K562 (cell line): ENCODE data around the gene TNFSF9. TPM values are rescaled to one million over a fixed set of nuclear protein-coding genes. Genes with fewer than 3 reads are reported as not detected.

ENCODE experiments used
- polyA plus RNA-seq, 8 experiments: library from polyadenylated mRNA; depleted of rRNA in 4 of 8; stranded (reverse) in 5 of 8; unstranded in 3 of 8; fragments of >200 nt; fragmentation: Nextera tagmentation in 2 of 8; fragmentation: Illumina TruSeq in 1 of 8; extraction: Ambion mirVana in 2 of 8; extraction: Trizol in 1 of 8; gene quantifications; 2 replicates each; pipeline versions ENCODE4 v1.2.1 to v1.2.3, GENCODE V29; 2011 to 2014; ENCODE audit warnings: inconsistent platforms in 1 of 8, missing spikeins in 1 of 8
- small RNA-seq: library from RNA; depleted of rRNA; stranded (forward); fragments of <200 nt; gene quantifications from one replicate; pipeline ENCODE3, GENCODE V24; 2014
- total RNA-seq, 7 experiments: library from RNA; depleted of rRNA in 6 of 7; stranded (reverse); fragments of >200 nt in 6 of 7; fragmentation: Illumina TruSeq in 2 of 7; extraction: Trizol in 2 of 7; gene quantifications; 2 replicates each; pipeline versions ENCODE4 v1.2.1 to v1.2.3, GENCODE V29; 2011 to 2021; ENCODE audit warnings: low replicate concordance in 1 of 7

TNFSF9 gene
- total and polyA plus RNA-seq, 9 of the 15 experiments (the other 6 are each of a cell fraction or from before 2014, with no cell fraction given): 1.4 to 17.9 (median 6.5) TPM

Small RNA genes within 50 kb of the gene (small RNA-seq; reads per million reads assigned to genes)
- gene AC010503.2 (not detected), gene RF00019 (not detected)

Other genes with a start within 250 kb of the TNFSF9 start
Only the 7 nearest of the 18 such genes appear.
- 183 and 227 TPM in 2 replicates for gene KHSRP, start 106.2 kb upstream of the TNFSF9 start, total RNA-seq (2014; rRNA removed)
- 94.5 and 97.2 TPM in 2 replicates for gene KHSRP, start 106.2 kb upstream of the TNFSF9 start, total RNA-seq (2014; rRNA removed; fragmentation: Illumina TruSeq; extraction: Trizol)
- gene KHSRP, start 106.2 kb upstream of the TNFSF9 start, total RNA-seq (2015; rRNA removed; fragmentation: Illumina TruSeq; extraction: Trizol): 139 and 150 TPM in 2 replicates
- 519 and 564 TPM in 2 replicates for gene KHSRP, start 106.2 kb upstream of the TNFSF9 start, total RNA-seq (2021)
- 93.1 and 118 TPM in 2 replicates for gene KHSRP, start 106.2 kb upstream of the TNFSF9 start, polyA plus RNA-seq (2011; rRNA removed)
- 215 and 288 TPM in 2 replicates for gene KHSRP, start 106.2 kb upstream of the TNFSF9 start, polyA plus RNA-seq (2014; fragmentation: Illumina TruSeq; extraction: Trizol)
- gene KHSRP, start 106.2 kb upstream of the TNFSF9 start, polyA plus RNA-seq (2014; fragmentation: Nextera tagmentation; extraction: Ambion mirVana): 1 to 10 TPM; 4.2 to 5.7 TPM
- 313 and 329 TPM in 2 replicates for gene KHSRP, start 106.2 kb upstream of the TNFSF9 start, polyA plus RNA-seq (2014; rRNA removed)
- gene SLC25A41, start 97.3 kb upstream of the TNFSF9 start, total RNA-seq (2014; rRNA removed): 0.94 and 1.00 TPM in 2 replicates
- gene SLC25A41, start 97.3 kb upstream of the TNFSF9 start, total RNA-seq (2014; rRNA removed; fragmentation: Illumina TruSeq; extraction: Trizol): 1.1 and 1.6 TPM in 2 replicates
- 1.2 and 1.6 TPM in 2 replicates for gene SLC25A41, start 97.3 kb upstream of the TNFSF9 start, total RNA-seq (2015; rRNA removed; fragmentation: Illumina TruSeq; extraction: Trizol)
- gene SLC25A41, start 97.3 kb upstream of the TNFSF9 start, total RNA-seq (2021): 4.2 and 4.6 TPM in 2 replicates
- 3.3 and 6.5 TPM in 2 replicates for gene SLC25A41, start 97.3 kb upstream of the TNFSF9 start, polyA plus RNA-seq (2011; rRNA removed)
- gene SLC25A41, start 97.3 kb upstream of the TNFSF9 start, polyA plus RNA-seq (2014; fragmentation: Illumina TruSeq; extraction: Trizol): 2.0 and 4.7 TPM in 2 replicates
- under 1 TPM; 0.08 to 0.24 TPM for gene SLC25A41, start 97.3 kb upstream of the TNFSF9 start, polyA plus RNA-seq (2014; fragmentation: Nextera tagmentation; extraction: Ambion mirVana)
- 4.0 and 6.7 TPM in 2 replicates for gene SLC25A41, start 97.3 kb upstream of the TNFSF9 start, polyA plus RNA-seq (2014; rRNA removed)
- gene SLC25A23, start 71.2 kb upstream of the TNFSF9 start, total RNA-seq (2014; rRNA removed): 40.4 and 57.2 TPM in 2 replicates
- gene SLC25A23, start 71.2 kb upstream of the TNFSF9 start, total RNA-seq (2014; rRNA removed; fragmentation: Illumina TruSeq; extraction: Trizol): 26.2 and 26.6 TPM in 2 replicates
- gene SLC25A23, start 71.2 kb upstream of the TNFSF9 start, total RNA-seq (2015; rRNA removed; fragmentation: Illumina TruSeq; extraction: Trizol): 25.8 and 26.0 TPM in 2 replicates
- 72.0 and 75.1 TPM in 2 replicates for gene SLC25A23, start 71.2 kb upstream of the TNFSF9 start, total RNA-seq (2021)
- 18.7 and 20.9 TPM in 2 replicates for gene SLC25A23, start 71.2 kb upstream of the TNFSF9 start, polyA plus RNA-seq (2011; rRNA removed)
- gene SLC25A23, start 71.2 kb upstream of the TNFSF9 start, polyA plus RNA-seq (2014; fragmentation: Illumina TruSeq; extraction: Trizol): 64.3 and 70.5 TPM in 2 replicates
- 1 to 10 TPM; 6.1 to 6.5 TPM for gene SLC25A23, start 71.2 kb upstream of the TNFSF9 start, polyA plus RNA-seq (2014; fragmentation: Nextera tagmentation; extraction: Ambion mirVana)
- gene SLC25A23, start 71.2 kb upstream of the TNFSF9 start, polyA plus RNA-seq (2014; rRNA removed): 44.3 and 47.5 TPM in 2 replicates
- 0.57 TPM in 1 of 2 replicates, not detected in the other for gene CRB3, start 66.8 kb upstream of the TNFSF9 start, total RNA-seq (2014; rRNA removed)
- gene CRB3, start 66.8 kb upstream of the TNFSF9 start, total RNA-seq (2014; rRNA removed; fragmentation: Illumina TruSeq; extraction: Trizol): not detected in 2 replicates
- gene CRB3, start 66.8 kb upstream of the TNFSF9 start, total RNA-seq (2015; rRNA removed; fragmentation: Illumina TruSeq; extraction: Trizol): not detected in 2 replicates
- 0.49 and 0.65 TPM in 2 replicates for gene CRB3, start 66.8 kb upstream of the TNFSF9 start, total RNA-seq (2021)
- 0.11 TPM in 1 of 2 replicates, not detected in the other for gene CRB3, start 66.8 kb upstream of the TNFSF9 start, polyA plus RNA-seq (2011; rRNA removed)
- not detected in 2 replicates for gene CRB3, start 66.8 kb upstream of the TNFSF9 start, polyA plus RNA-seq (2014; fragmentation: Illumina TruSeq; extraction: Trizol)
- not detected for gene CRB3, start 66.8 kb upstream of the TNFSF9 start, polyA plus RNA-seq (2014; fragmentation: Nextera tagmentation; extraction: Ambion mirVana)
- gene CRB3, start 66.8 kb upstream of the TNFSF9 start, polyA plus RNA-seq (2014; rRNA removed): 0.18 TPM in 1 of 2 replicates, not detected in the other
- 0.09 and 0.16 TPM in 2 replicates for gene DENND1C, start 49.2 kb upstream of the TNFSF9 start, total RNA-seq (2014; rRNA removed)
- gene DENND1C, start 49.2 kb upstream of the TNFSF9 start, total RNA-seq (2014; rRNA removed; fragmentation: Illumina TruSeq; extraction: Trizol): 0.18 TPM in 1 of 2 replicates, not detected in the other
- 0.15 and 0.43 TPM in 2 replicates for gene DENND1C, start 49.2 kb upstream of the TNFSF9 start, total RNA-seq (2015; rRNA removed; fragmentation: Illumina TruSeq; extraction: Trizol)
- gene DENND1C, start 49.2 kb upstream of the TNFSF9 start, total RNA-seq (2021): 0.49 and 0.78 TPM in 2 replicates
- gene DENND1C, start 49.2 kb upstream of the TNFSF9 start, polyA plus RNA-seq (2011; rRNA removed): 0.29 and 1.1 TPM in 2 replicates
- 0.33 and 0.34 TPM in 2 replicates for gene DENND1C, start 49.2 kb upstream of the TNFSF9 start, polyA plus RNA-seq (2014; fragmentation: Illumina TruSeq; extraction: Trizol)
- under 1 TPM in 1 of 2 experiments, not detected in 1; 0.03 TPM for gene DENND1C, start 49.2 kb upstream of the TNFSF9 start, polyA plus RNA-seq (2014; fragmentation: Nextera tagmentation; extraction: Ambion mirVana)
- gene DENND1C, start 49.2 kb upstream of the TNFSF9 start, polyA plus RNA-seq (2014; rRNA removed): 0.19 and 1.2 TPM in 2 replicates
- 1.0 and 1.5 TPM in 2 replicates for gene TUBB4A, start 28.7 kb upstream of the TNFSF9 start, total RNA-seq (2014; rRNA removed)
- 0.26 and 0.44 TPM in 2 replicates for gene TUBB4A, start 28.7 kb upstream of the TNFSF9 start, total RNA-seq (2014; rRNA removed; fragmentation: Illumina TruSeq; extraction: Trizol)
- 0.62 and 0.68 TPM in 2 replicates for gene TUBB4A, start 28.7 kb upstream of the TNFSF9 start, total RNA-seq (2015; rRNA removed; fragmentation: Illumina TruSeq; extraction: Trizol)
- 6.2 and 7.0 TPM in 2 replicates for gene TUBB4A, start 28.7 kb upstream of the TNFSF9 start, total RNA-seq (2021)
- gene TUBB4A, start 28.7 kb upstream of the TNFSF9 start, polyA plus RNA-seq (2011; rRNA removed): 0.75 and 0.81 TPM in 2 replicates
- gene TUBB4A, start 28.7 kb upstream of the TNFSF9 start, polyA plus RNA-seq (2014; fragmentation: Illumina TruSeq; extraction: Trizol): 2.9 and 3.9 TPM in 2 replicates
- under 1 TPM; 0.14 to 0.15 TPM for gene TUBB4A, start 28.7 kb upstream of the TNFSF9 start, polyA plus RNA-seq (2014; fragmentation: Nextera tagmentation; extraction: Ambion mirVana)
- 1.7 TPM in 2 replicates for gene TUBB4A, start 28.7 kb upstream of the TNFSF9 start, polyA plus RNA-seq (2014; rRNA removed)
- not detected in 2 replicates for gene CD70, start 60.1 kb downstream of the TNFSF9 start, total RNA-seq (2014; rRNA removed)
- gene CD70, start 60.1 kb downstream of the TNFSF9 start, total RNA-seq (2014; rRNA removed; fragmentation: Illumina TruSeq; extraction: Trizol): not detected in 2 replicates
- gene CD70, start 60.1 kb downstream of the TNFSF9 start, total RNA-seq (2015; rRNA removed; fragmentation: Illumina TruSeq; extraction: Trizol): 0.33 and 0.64 TPM in 2 replicates
- 0.58 and 1.5 TPM in 2 replicates for gene CD70, start 60.1 kb downstream of the TNFSF9 start, total RNA-seq (2021)
- gene CD70, start 60.1 kb downstream of the TNFSF9 start, polyA plus RNA-seq (2011; rRNA removed): 0.33 and 1.6 TPM in 2 replicates
- gene CD70, start 60.1 kb downstream of the TNFSF9 start, polyA plus RNA-seq (2014; fragmentation: Illumina TruSeq; extraction: Trizol): 0.64 TPM in 1 of 2 replicates, not detected in the other
- under 1 TPM in 1 of 2 experiments, not detected in 1; 0.06 TPM for gene CD70, start 60.1 kb downstream of the TNFSF9 start, polyA plus RNA-seq (2014; fragmentation: Nextera tagmentation; extraction: Ambion mirVana)
- gene CD70, start 60.1 kb downstream of the TNFSF9 start, polyA plus RNA-seq (2014; rRNA removed): 0.32 and 0.42 TPM in 2 replicates